Psoas muscle (tissue), 8 donors: ENCODE results near the gene EVC2. TPM values are rescaled to one million over a fixed set of nuclear protein-coding genes. Genes with fewer than 3 reads are reported as not detected.

ENCODE experiments used
- ATAC-seq, 4 donors: fragments of 200-7000 bp; cut with Tn5 transposase; one replicate each; pipeline ENCODE4 v1.9.1; 2020; ENCODE audit warnings: moderate library complexity in 3 of 4, mild to moderate bottlenecking in 2 of 4
- DNase-seq, 2 donors: peaks; one replicate each; pipeline ENCODE4 v3.0.0-alpha.2; 2020
- H3K27ac ChIP-seq: fragments of 200-600 bp; one replicate; pipeline ENCODE4 v1.8.0; 2022
- H3K27me3 ChIP-seq, 3 donors: fragments of 200-600 bp in 1 of 3; one replicate each; pipeline versions ENCODE4 v1.6.1 to v1.8.0; 2013 to 2022; ENCODE audit warnings: low read length in 2 of 3, mild to moderate bottlenecking in 2 of 3, moderate library complexity in 1 of 3; ENCODE audit not compliant: insufficient read depth in 3 of 3
- H3K36me3 ChIP-seq, 2 donors: fragments of 200-600 bp in 1 of 2; one replicate each; pipeline versions ENCODE4 v1.6.1 to v1.8.0; 2013 to 2022; ENCODE audit warnings: low read depth in 1 of 2, mild to moderate bottlenecking in 1 of 2, moderate library complexity in 1 of 2; ENCODE audit not compliant: insufficient read depth in 1 of 2
- H3K4me1 ChIP-seq: fragments of 200-600 bp; one replicate; pipeline ENCODE4 v1.8.0; 2022
- H3K4me3 ChIP-seq: fragments of 200-600 bp; one replicate; pipeline ENCODE4 v1.8.0; 2022; ENCODE audit warnings: mild to moderate bottlenecking
- H3K9me3 ChIP-seq: fragments of 200-600 bp; one replicate; pipeline ENCODE4 v1.8.0; 2022
- whole genome bisulfite sequencing, 3 donors: extraction: QIAGEN DNeasy Blood & Tissue Kit; methylation state at CpG; one replicate each; pipeline versions ENCODE4 v1.1.6 to v1.1.7; 2013; 5-methylcytosine and 5-hydroxymethylcytosine counted together
- intact Hi-C, 2 donors: fragments of 100-400 bp; cut with DNase I; formaldehyde crosslinking; loops; one replicate each; pipeline versions ENCODE4 v1.11.0 to v1.14.2; 2022
- polyA plus RNA-seq, 3 donors: library from polyadenylated mRNA; stranded (reverse); fragments of 200-250 nt; gene quantifications; one replicate each; pipeline ENCODE4 v1.2.3, GENCODE V29; 2013
- total RNA-seq, 4 donors: library from RNA; stranded (reverse); fragmentation: NEBNext Ultra II Directional in 2 of 4; extraction: Animal tissue kit (Norgen Biotek cat#: 25700) in 2 of 4; gene quantifications; one replicate each; pipeline versions ENCODE4 v1.2.1 to v1.2.4, GENCODE V29; 2021 to 2023
- TF ChIP-seq, protein P1 (sequence below): fragments of 200-600 bp; IDR thresholded peaks from one replicate; pipeline ENCODE4 v1.8.0; 2022; ENCODE audit warnings: antibody characterized with exemption
- donor health status: healthy with polysubstance abuse.
- donor health status: DM: no; HTN: no; CAD: no; lungs with moderate emphysema.
- donor health status: Bipolar disorder and iron deficiency.
- donor health status: healthy.
- donor health status: DM: yes; HTN: yes; CAD: no.
- donor health status: DM: no; HTN: no; CAD: no.
- donor health status: DM: no; HTN: no; CAD: no.
- donor health status: DM: yes; HTN: yes; CAD: no.

The EVC2 gene
- total and polyA plus RNA-seq, 7 donors = 0.24 to 1.0 (median 0.44) TPM

DNA sequence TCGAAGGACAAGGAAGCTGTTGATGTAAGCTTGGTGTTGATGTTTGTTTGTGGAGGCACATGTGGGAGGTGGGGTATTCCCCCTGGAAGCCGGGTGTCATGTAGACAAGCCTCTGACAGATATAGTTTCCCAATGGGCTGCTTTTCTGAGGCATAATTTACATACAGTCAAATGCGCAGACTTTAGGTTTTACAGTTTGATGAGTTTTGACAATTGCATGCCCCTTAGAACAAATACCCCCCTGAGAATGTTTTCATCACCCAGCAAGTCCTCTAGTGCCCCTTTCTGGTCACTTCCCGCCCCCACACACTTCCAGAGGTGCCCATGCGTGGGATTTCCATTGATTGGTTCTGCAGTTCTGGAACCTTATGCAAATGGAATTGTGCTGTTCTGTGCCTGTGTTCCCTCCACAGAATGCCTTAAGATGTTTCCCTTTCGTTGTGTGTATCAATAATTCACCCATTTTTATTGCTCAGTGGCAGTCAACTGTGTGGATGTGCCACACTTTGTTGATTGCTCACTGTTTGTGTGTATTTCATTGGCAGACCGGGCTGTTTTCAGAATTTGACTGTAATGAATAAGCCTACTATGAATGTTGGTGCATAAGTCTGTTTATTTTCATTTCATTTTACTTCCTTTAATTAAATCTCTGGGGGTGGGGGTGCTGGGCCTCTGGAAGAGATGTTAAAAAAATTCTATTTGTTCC, 11.1 kb upstream of the EVC2 start:
- intact Hi-C loops = no loop called here
- no peak for ATAC-seq
- WGBS, 3 donors = 84 to 87% (median 87%) methylated on average over 7 of the region's 7 CpGs

DNA sequence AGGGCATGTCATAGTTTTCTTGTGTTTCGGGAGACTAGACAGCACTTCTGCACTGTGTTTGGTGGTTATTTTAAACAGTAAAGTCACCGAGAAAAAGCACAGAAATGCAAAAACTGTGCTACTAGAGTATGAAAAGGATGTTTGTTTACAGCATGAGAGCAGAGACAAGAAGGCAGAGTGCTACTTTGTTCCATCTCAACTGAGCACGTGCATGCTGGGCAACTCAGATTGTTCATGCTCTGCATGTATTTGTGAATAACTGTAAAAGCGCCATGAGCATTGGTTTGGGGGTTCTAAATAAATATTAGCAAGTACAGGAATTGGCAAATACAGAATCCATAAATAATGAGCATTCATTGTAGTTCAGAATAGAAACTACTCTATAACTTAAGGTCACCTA, 10.1 kb upstream of the EVC2 start:
- 84 to 90% (median 85%) methylated on average over 4 of the region's 4 CpGs for WGBS, 3 donors
- DNase-seq (no peak), ATAC-seq (no peak)
- H3K9me3 ChIP-seq = no peaks in the 10 kb centered on the region
- intact Hi-C loops = no loop called here
- H3K27me3 ChIP-seq = no peaks in the 10 kb centered on the region
- TF ChIP-seq, protein P1, sequence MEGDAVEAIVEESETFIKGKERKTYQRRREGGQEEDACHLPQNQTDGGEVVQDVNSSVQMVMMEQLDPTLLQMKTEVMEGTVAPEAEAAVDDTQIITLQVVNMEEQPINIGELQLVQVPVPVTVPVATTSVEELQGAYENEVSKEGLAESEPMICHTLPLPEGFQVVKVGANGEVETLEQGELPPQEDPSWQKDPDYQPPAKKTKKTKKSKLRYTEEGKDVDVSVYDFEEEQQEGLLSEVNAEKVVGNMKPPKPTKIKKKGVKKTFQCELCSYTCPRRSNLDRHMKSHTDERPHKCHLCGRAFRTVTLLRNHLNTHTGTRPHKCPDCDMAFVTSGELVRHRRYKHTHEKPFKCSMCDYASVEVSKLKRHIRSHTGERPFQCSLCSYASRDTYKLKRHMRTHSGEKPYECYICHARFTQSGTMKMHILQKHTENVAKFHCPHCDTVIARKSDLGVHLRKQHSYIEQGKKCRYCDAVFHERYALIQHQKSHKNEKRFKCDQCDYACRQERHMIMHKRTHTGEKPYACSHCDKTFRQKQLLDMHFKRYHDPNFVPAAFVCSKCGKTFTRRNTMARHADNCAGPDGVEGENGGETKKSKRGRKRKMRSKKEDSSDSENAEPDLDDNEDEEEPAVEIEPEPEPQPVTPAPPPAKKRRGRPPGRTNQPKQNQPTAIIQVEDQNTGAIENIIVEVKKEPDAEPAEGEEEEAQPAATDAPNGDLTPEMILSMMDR = no peak
- no peak overlapping the region for H3K4me3 ChIP-seq
- peaks cover 0 to 5% of the 10 kb centered on the region in 2 donors for H3K36me3 ChIP-seq
- H3K27ac ChIP-seq = no peak overlapping the region
- no peaks in the 10 kb centered on the region for H3K4me1 ChIP-seq

More for the DNA sequence above, 11.1 kb upstream of the EVC2 start:
- no peak overlapping the region for H3K27ac ChIP-seq
- no peak overlapping the region for H3K4me3 ChIP-seq
- H3K9me3 ChIP-seq = no peaks in the 10 kb centered on the region
- TF ChIP-seq, protein P1 = no peak
- H3K36me3 ChIP-seq = peaks cover 0 to 5% of the 10 kb centered on the region in 2 donors
- DNase-seq = no peak
- H3K4me1 ChIP-seq = no peaks in the 10 kb centered on the region
- no peaks in the 10 kb centered on the region for H3K27me3 ChIP-seq

DNA sequence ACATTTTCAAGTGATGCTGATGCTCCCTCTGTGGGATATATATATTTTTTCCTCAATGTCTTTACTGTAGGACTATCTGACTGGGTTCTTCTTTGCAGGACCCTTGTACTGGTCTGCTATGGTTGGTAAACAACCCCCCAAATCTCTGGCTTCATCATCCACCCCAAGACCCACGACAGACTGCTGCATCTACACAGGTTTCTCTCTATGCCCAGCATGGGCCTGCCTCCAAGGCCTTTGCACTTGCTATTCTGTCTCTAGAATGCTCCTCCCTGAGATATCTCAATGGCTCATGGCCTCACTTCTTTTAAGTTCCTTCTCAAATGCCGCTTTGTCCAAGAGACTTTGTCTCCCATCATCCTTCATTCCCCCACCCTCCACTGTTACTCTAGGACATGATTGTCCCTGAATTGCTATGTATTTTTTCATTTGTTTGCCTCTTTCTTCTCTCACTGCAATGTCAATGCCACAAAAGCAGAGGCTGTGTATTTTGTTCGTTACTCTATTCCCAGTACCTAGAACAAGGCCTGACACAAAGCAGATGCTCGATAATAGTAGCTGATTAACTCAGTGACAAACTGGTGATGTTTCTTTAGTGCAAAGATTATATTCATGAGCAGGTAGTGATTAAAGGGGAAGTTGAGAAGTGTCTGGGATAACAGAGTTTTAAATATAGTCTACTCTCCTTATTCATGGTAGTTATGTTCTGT, 9.2 kb upstream of the EVC2 start:
- intact Hi-C loops = no loop called here
- TF ChIP-seq, protein P1 = no peak

DNA sequence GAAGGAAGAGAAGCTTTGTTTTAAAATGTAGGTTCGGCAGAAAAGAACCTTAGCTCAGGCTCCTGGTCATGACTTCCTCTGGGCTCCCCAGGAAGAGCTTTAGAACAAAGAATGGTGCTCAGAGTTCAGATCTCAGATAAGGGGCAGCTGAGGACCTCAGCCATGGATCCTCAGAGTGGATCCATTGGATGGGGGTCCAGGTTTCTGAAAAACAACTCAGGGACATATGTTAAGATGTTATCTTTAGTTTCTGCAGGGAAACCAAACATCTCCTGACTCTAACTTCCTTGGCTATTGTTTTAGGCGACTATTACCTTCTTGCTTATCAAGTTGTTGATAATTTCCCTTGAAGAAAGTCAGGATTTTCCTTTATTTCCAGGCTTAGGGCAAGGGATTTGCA, 8.0 kb upstream of the EVC2 start:
- Histone ChIP-seq H3K4me3 (no peak overlapping the region), H3K9me3 (no peaks in the 10 kb centered on the region), H3K4me1 (no peaks in the 10 kb centered on the region), H3K27ac (no peak overlapping the region), H3K36me3 (peaks cover 0 to 5% of the 10 kb centered on the region in 2 donors), H3K27me3 (peaks cover 0 to 19% (median 0%) of the 10 kb centered on the region in 3 donors)
- ATAC-seq (no peak), DNase-seq (no peak)
- 83 to 89% (median 83%) methylated on average over 2 of the region's 2 CpGs for WGBS, 3 donors
- TF ChIP-seq, protein P1 = no peak
- intact Hi-C loops = no loop called here

More for the DNA sequence above, 9.2 kb upstream of the EVC2 start:
- WGBS, 3 donors = 86 to 96% (median 91%) methylated on average over 4 of the region's 4 CpGs
- Histone ChIP-seq H3K36me3 (peaks cover 0 to 5% of the 10 kb centered on the region in 2 donors), H3K4me1 (no peaks in the 10 kb centered on the region), H3K27me3 (peaks cover 0 to 7% (median 0%) of the 10 kb centered on the region in 3 donors), H3K4me3 (no peak overlapping the region), H3K9me3 (no peaks in the 10 kb centered on the region), H3K27ac (no peak overlapping the region)
- ATAC-seq (no peak), DNase-seq (no peak)
